Endothelial cell of umbilical vein (primary cell): ENCODE data around the gene MSL3B.

Experiments used
- BruUV-seq: library from RNA; stranded (reverse); fragments of 400-500 nt; replicated peaks from 2 replicates; lab custom pipeline; 2021; lab: Mats Ljungman, UMichigan
- CTCF ChIA-PET: fragments of 300-600, 350-600 bp; sonication (Branson Sonifier 250); formaldehyde crosslinking; loops from one replicate; lab custom pipeline; 2021; ENCODE audit warnings: antibody characterized with exemption, inconsistent platforms; lab: Charles Lee
- POLR2A ChIA-PET: fragments of 300-600, 350-600 bp; sonication (Branson Sonifier 250); formaldehyde crosslinking; loops from one replicate; lab custom pipeline; 2021; ENCODE audit warnings: antibody characterized with exemption, inconsistent platforms; lab: Charles Lee
- DNase-seq: peaks from one replicate; pipeline ENCODE4 v3.0.0-alpha.2; 2011; ENCODE audit warnings: low read depth, low spot score
- FAIRE-seq: peaks from 2 replicates; lab custom pipeline; 2011; peaks lifted over from hg19 to GRCh38; lab: Jason Lieb, UNC
- H2AFZ ChIP-seq: 2 replicates; pipeline ENCODE4 v1.6.0; 2012; ENCODE audit warnings: low read depth, low read length, control low read depth, inconsistent platforms
- H3K27ac ChIP-seq: 2 replicates; pipeline ENCODE4 v1.5.1; 2011; ENCODE audit warnings: low read depth, mild to moderate bottlenecking, control low read depth, low read length, moderate library complexity; ENCODE audit not compliant: insufficient read depth
- H3K27me3 ChIP-seq, 2 experiments: 2 replicates each; pipeline versions ENCODE4 v1.6.0 to v1.6.1; 2011; ENCODE audit warnings: low read length in 2 of 2, mixed read lengths in 1 of 2; ENCODE audit not compliant: control insufficient read depth in 2 of 2, insufficient read depth in 2 of 2
- H3K36me3 ChIP-seq, 2 experiments: 2 replicates in 1 of 2; 3 replicates in 1 of 2; pipeline ENCODE4 v1.5.1; 2011; ENCODE audit warnings: low read length in 2 of 2, mild to moderate bottlenecking in 1 of 2, moderate library complexity in 1 of 2; ENCODE audit not compliant: control insufficient read depth in 2 of 2, insufficient read depth in 2 of 2; ENCODE audit errors: extremely low read depth in 1 of 2
- H3K4me1 ChIP-seq: 3 replicates; pipeline ENCODE4 v1.5.1; 2011; ENCODE audit warnings: mild to moderate bottlenecking, low read length; ENCODE audit not compliant: control insufficient read depth, insufficient read depth; ENCODE audit errors: extremely low read depth
- H3K4me2 ChIP-seq: 2 replicates; pipeline ENCODE4 v1.6.1; 2011; ENCODE audit warnings: low read length, control low read depth, mixed read lengths; ENCODE audit not compliant: insufficient read depth
- H3K4me3 ChIP-seq, 3 experiments: fragments of 200-600 bp in 1 of 3; sonication (generic), shearing (Covaris generic) in 1 of 3; replicated peaks in 1 of 3; 2 replicates each; pipeline ENCODE4 v1.5.1; 2011 to 2016; ENCODE audit warnings: control low read depth in 3 of 3, low read length in 3 of 3, mild to moderate bottlenecking in 2 of 3, inconsistent platforms in 1 of 3, low read depth in 1 of 3, moderate library complexity in 1 of 3; ENCODE audit not compliant: insufficient read depth in 1 of 3
- H3K79me2 ChIP-seq: 2 replicates; pipeline ENCODE4 v1.6.0; 2012; ENCODE audit warnings: low read length, inconsistent platforms; ENCODE audit not compliant: control insufficient read depth, insufficient read depth
- H3K9ac ChIP-seq: replicated peaks from 2 replicates; pipeline ENCODE3; 2011; ENCODE audit warnings: low read length, control low read depth; ENCODE audit not compliant: insufficient read depth; ENCODE audit errors: extremely low read depth
- H3K9me1 ChIP-seq: replicated peaks from 3 replicates; pipeline ENCODE4 v1.6.0; 2011; ENCODE audit warnings: mild to moderate bottlenecking, low read length; ENCODE audit not compliant: control insufficient read depth, insufficient read depth; ENCODE audit errors: extremely low read depth
- H3K9me3 ChIP-seq: replicated peaks from 2 replicates; pipeline ENCODE4 v1.5.1; 2012; ENCODE audit warnings: low read length, inconsistent platforms; ENCODE audit not compliant: control insufficient read depth, insufficient read depth
- H4K20me1 ChIP-seq: replicated peaks from 2 replicates; pipeline ENCODE3; 2011; ENCODE audit warnings: mild to moderate bottlenecking, low read length; ENCODE audit not compliant: control insufficient read depth, insufficient read depth; ENCODE audit errors: extremely low read depth
- CTCF ChIP-seq, 2 donors: IDR thresholded peaks; 1 replicate in 1 of 2; 2 replicates in 1 of 2; pipeline ENCODE4 v1.5.1; 2011; ENCODE audit warnings: low read length in 2 of 2, mild to moderate bottlenecking in 2 of 2, moderate library complexity in 2 of 2, control low read depth in 1 of 2, inconsistent platforms in 1 of 2, low read depth in 1 of 2; ENCODE audit not compliant: insufficient read depth in 1 of 2; ENCODE audit errors: extremely low read depth in 1 of 2
- EZH2 ChIP-seq: IDR thresholded peaks from 2 replicates; pipeline ENCODE4 v1.6.1; 2012; ENCODE audit warnings: borderline replicate concordance, low read depth, mild to moderate bottlenecking, moderate library complexity, low read length, inconsistent platforms; ENCODE audit not compliant: severe bottlenecking
- FOS ChIP-seq: IDR thresholded peaks from 2 replicates; pipeline ENCODE4 v1.6.1; 2011; ENCODE audit warnings: mild to moderate bottlenecking, low read length, moderate library complexity, borderline replicate concordance; ENCODE audit not compliant: insufficient read depth
- GATA2 ChIP-seq: IDR thresholded peaks from 2 replicates; pipeline ENCODE4 v1.7.0; 2011; ENCODE audit warnings: low read depth, mild to moderate bottlenecking, moderate library complexity, mixed read lengths, low read length; ENCODE audit not compliant: insufficient read length, insufficient read depth
- JUN ChIP-seq: IDR thresholded peaks from 2 replicates; pipeline ENCODE4 v1.6.1; 2011; ENCODE audit warnings: borderline replicate concordance, low read depth; ENCODE audit not compliant: insufficient read length, insufficient read depth
- MAX ChIP-seq: IDR thresholded peaks from 2 replicates; pipeline ENCODE4 v1.6.1; 2011; ENCODE audit not compliant: insufficient read depth, insufficient read length
- MYC ChIP-seq: IDR thresholded peaks from one replicate; pipeline ENCODE4 v1.6.1; 2011; ENCODE audit warnings: mild to moderate bottlenecking, low read depth, low read length
- POLR2A ChIP-seq: IDR thresholded peaks from 2 replicates; pipeline ENCODE4 v1.6.1; 2012; ENCODE audit warnings: low read depth, mild to moderate bottlenecking, control low read depth, low read length
- POLR2AphosphoS5 ChIP-seq: IDR thresholded peaks from 2 replicates; pipeline ENCODE4 v1.6.1; 2012; ENCODE audit warnings: low read depth, mild to moderate bottlenecking, control low read depth, low read length, moderate library complexity; ENCODE audit not compliant: insufficient read depth
- dilution Hi-C: fragments of 300-500 bp; cut with MboI; formaldehyde crosslinking; loops from one replicate; pipeline ENCODE4 v1.15.0; 2019; ENCODE audit warnings: low sequenced_read_pairs; ENCODE audit not compliant: extremely low pct_ligation_motif_present
- intact Hi-C: fragments of 100-400 bp; cut with micrococcal nuclease; formaldehyde crosslinking; loops from one replicate; pipeline ENCODE4 v1.10.0; 2022

MSL3B gene

GRCh38 chr2:233841183-233841582 is 27.0 kb downstream of the MSL3B start:
- FAIRE-seq = no peak
- Histone ChIP-seq H3K27ac (no peak overlapping the region), H3K79me2 (peaks cover 86% of the 10 kb centered on the region), H3K9ac (no peak overlapping the region), H3K9me3 (no peaks in the 10 kb centered on the region), H3K4me3 (no peak overlapping the region), H3K4me2 (no peak overlapping the region), H3K27me3 (no peaks in the 10 kb centered on the region), H3K36me3 (peaks cover 8 to 55% of the 10 kb centered on the region in 2 experiments), H2AFZ (no peak overlapping the region), H3K4me1 (no peaks in the 10 kb centered on the region), H3K9me1 (no peaks in the 10 kb centered on the region), H4K20me1 (no peaks in the 10 kb centered on the region)
- DNase-seq = no peak
- TSS peak; percentile 56 for BruUV-seq
- dilution Hi-C loops = no loop called here
- TF ChIP-seq GATA2 (no peak), JUN (no peak), MYC (no peak), POLR2A (no peak), POLR2AphosphoS5 (no peak), FOS (no peak), EZH2 (no peak), CTCF (IDR thresholded peaks at IDR 0.05; ENCODE audit: extremely low read depth in 1 of 2, insufficient read depth in 1 of 2, low read depth in 1 of 2, low read length in 2 of 2) (no peak), MAX (no peak)
- POLR2A ChIA-PET = no interaction called here
- intact Hi-C loops = no loop called here
- CTCF ChIA-PET = interaction anchor here (1.6 kb wide), 1 partner anchor 392 kb away, joined by 4 read pairs; no protein-coding TSS in a partner anchor
